HG03565 (cell line): Measurements from ENCODE around the gene SLITRK4.

Experiments
- ATAC-seq: cut with Tn5 transposase; IDR thresholded peaks from one replicate; pipeline ENCODE4 v1.9.1; 2021; ENCODE audit warnings: mild to moderate bottlenecking, moderate library complexity; ENCODE audit not compliant: unreplicated experiment

The SLITRK4 gene

GRCh38 chrX:143635915-143636314 lies at the start of gene SLITRK4:
Gene SLITRK4 (minus strand): TSS chrX:143636101. CDS start chrX:143631108, 4,993 bp downstream.
- no peak for ATAC-seq

- ATAC-seq = no peak
Observed at GRCh38 chrX:143683486-143683885, 47.6 kb upstream of the SLITRK4 start.

GRCh38 chrX:143674926-143675325 lies 39.0 kb upstream of the SLITRK4 start:
- ATAC-seq = no peak

GRCh38 chrX:143669395-143669794 lies 33.5 kb upstream of the SLITRK4 start:
- no peak for ATAC-seq

- ATAC-seq = no peak
Observed at GRCh38 chrX:143664302-143664701, 28.4 kb upstream of the SLITRK4 start.

GRCh38 chrX:143663755-143664154 lies 27.9 kb upstream of the SLITRK4 start:
- no peak for ATAC-seq

GRCh38 chrX:143661286-143661685 lies 25.4 kb upstream of the SLITRK4 start:
- no peak for ATAC-seq

- no peak for ATAC-seq
Observed at GRCh38 chrX:143648705-143649104, 12.8 kb upstream of the SLITRK4 start.

- no peak for ATAC-seq
Observed at GRCh38 chrX:143642426-143642825, 6.5 kb upstream of the SLITRK4 start.

GRCh38 chrX:143636831-143637230 lies 930 bp upstream of the SLITRK4 start:
- no peak for ATAC-seq

- ATAC-seq = no peak
Observed at GRCh38 chrX:143634663-143635455, 1.0 kb downstream of the SLITRK4 start.

- ATAC-seq = no peak
Observed at GRCh38 chrX:143634309-143634662, 1.6 kb downstream of the SLITRK4 start.

- ATAC-seq = no peak
Observed at GRCh38 chrX:143633461-143634308, 2.2 kb downstream of the SLITRK4 start.

- no peak for ATAC-seq
Observed at GRCh38 chrX:143632625-143633410, 3.1 kb downstream of the SLITRK4 start.

- no peak for ATAC-seq
Observed at GRCh38 chrX:143623657-143624056, 12.2 kb downstream of the SLITRK4 start.

- no peak for ATAC-seq
Observed at GRCh38 chrX:143621276-143621675, 14.6 kb downstream of the SLITRK4 start.

GRCh38 chrX:143615851-143616250 lies 20.1 kb downstream of the SLITRK4 start:
- no peak for ATAC-seq

GRCh38 chrX:143601809-143602208 lies 34.1 kb downstream of the SLITRK4 start:
- no peak for ATAC-seq

- no peak for ATAC-seq
Observed at GRCh38 chrX:143581240-143581639, 54.7 kb downstream of the SLITRK4 start.

- ATAC-seq = no peak
Observed at GRCh38 chrX:143580266-143580665, 55.6 kb downstream of the SLITRK4 start.
